ENCODE measurements around the gene PADI1. TPM values are rescaled to one million over a fixed set of nuclear protein-coding genes. Genes with fewer than 3 reads are reported as not detected.

The PADI1 gene
- total and polyA plus RNA-seq, 4 donors = 4.9 TPM; not detected in 3

GRCh38 chr1:17244821-17245740, 40.2 kb downstream of the PADI1 start:
- Histone ChIP-seq H3K27me3 (ENCODE audit: control insufficient read depth in 4 of 4, insufficient read depth in 4 of 4, low read length in 3 of 4) (no peaks in the 10 kb centered on the region), H3K4me3 (ENCODE audit: low read depth in 1 of 3, low read length in 3 of 3) (no peak overlapping the region), H3K9ac (ENCODE audit: low read depth in 1 of 2, low read length in 2 of 2) (no peak overlapping the region), H3K36me3 (ENCODE audit: control insufficient read depth in 4 of 4, insufficient read depth in 3 of 4, low read depth in 1 of 4, low read length in 3 of 4) (no peaks in the 10 kb centered on the region), H3K4me1 (ENCODE audit: control insufficient read depth in 4 of 4, insufficient read depth in 4 of 4, low read length in 3 of 4) (no peaks in the 10 kb centered on the region), H3K9me3 (ENCODE audit: control insufficient read depth in 4 of 4, low read length in 3 of 4) (no peaks in the 10 kb centered on the region), H3K27ac (ENCODE audit: low read depth in 1 of 2, low read length in 2 of 2) (no peak overlapping the region)
- DNase-seq (ENCODE audit: low spot score) = no peak
- 75% methylated on average over 14 of the region's 14 CpGs for WGBS
- no peak for TF ChIP-seq FOXA1 (IDR thresholded peaks at IDR 0.05)
- no peak for TF ChIP-seq TAF1 (conservative IDR thresholded peaks at IDR 0.05)
- TF ChIP-seq GABPA (IDR thresholded peaks at IDR 0.05 in 1 of 2, conservative IDR thresholded peaks at IDR 0.05 in 1 of 2) = no peak
- no peak for TF ChIP-seq RAD21 (IDR thresholded peaks at IDR 0.05)
- TF ChIP-seq RXRA (IDR thresholded peaks at IDR 0.05) = no peak

GRCh38 chr1:17245816-17246325, 40.9 kb downstream of the PADI1 start:
- Histone ChIP-seq H3K4me3 (ENCODE audit: low read depth in 1 of 3, low read length in 3 of 3) (no peak overlapping the region), H3K27ac (ENCODE audit: low read depth in 1 of 2, low read length in 2 of 2) (no peak overlapping the region), H3K9me3 (ENCODE audit: control insufficient read depth in 4 of 4, low read length in 3 of 4) (no peaks in the 10 kb centered on the region), H3K4me1 (ENCODE audit: control insufficient read depth in 4 of 4, insufficient read depth in 4 of 4, low read length in 3 of 4) (no peaks in the 10 kb centered on the region), H3K9ac (ENCODE audit: low read depth in 1 of 2, low read length in 2 of 2) (no peak overlapping the region), H3K36me3 (ENCODE audit: control insufficient read depth in 4 of 4, insufficient read depth in 3 of 4, low read depth in 1 of 4, low read length in 3 of 4) (no peaks in the 10 kb centered on the region), H3K27me3 (ENCODE audit: control insufficient read depth in 4 of 4, insufficient read depth in 4 of 4, low read length in 3 of 4) (no peaks in the 10 kb centered on the region)
- TF ChIP-seq HNF4G (IDR thresholded peaks at IDR 0.05) (no peak), GABPA (IDR thresholded peaks at IDR 0.05 in 1 of 2, conservative IDR thresholded peaks at IDR 0.05 in 1 of 2) (no peak), SP1 (IDR thresholded peaks at IDR 0.05) (no peak), MAX (IDR thresholded peaks at IDR 0.05) (no peak), REST (IDR thresholded peaks at IDR 0.05) (no peak), ZBTB33 (IDR thresholded peaks at IDR 0.05) (no peak), HNF4A (conservative IDR thresholded peaks at IDR 0.05) (no peak), CTCF (IDR thresholded peaks at IDR 0.05; ENCODE audit: low read depth, low read length, missing input control) (no peak), JUND (IDR thresholded peaks at IDR 0.05) (no peak), RXRA (IDR thresholded peaks at IDR 0.05) (no peak), EGR1 (IDR thresholded peaks at IDR 0.05; ENCODE audit: low read depth in 2 of 2) (no peak), RAD21 (IDR thresholded peaks at IDR 0.05) (no peak), NR2F2 (IDR thresholded peaks at IDR 0.05) (no peak), YY1 (IDR thresholded peaks at IDR 0.05) (no peak), TAF1 (conservative IDR thresholded peaks at IDR 0.05) (no peak), FOXA2 (IDR thresholded peaks at IDR 0.05) (no peak), ATF3 (IDR thresholded peaks at IDR 0.05) (no peak), FOXA1 (IDR thresholded peaks at IDR 0.05) (no peak)
- no peak for DNase-seq (ENCODE audit: low spot score)
- 69% methylated on average over 7 of the region's 7 CpGs for WGBS

Measured in liver (tissue), 9 donors.